ENCODE measurements around the gene ZMYM3.

The ZMYM3 gene

DNA sequence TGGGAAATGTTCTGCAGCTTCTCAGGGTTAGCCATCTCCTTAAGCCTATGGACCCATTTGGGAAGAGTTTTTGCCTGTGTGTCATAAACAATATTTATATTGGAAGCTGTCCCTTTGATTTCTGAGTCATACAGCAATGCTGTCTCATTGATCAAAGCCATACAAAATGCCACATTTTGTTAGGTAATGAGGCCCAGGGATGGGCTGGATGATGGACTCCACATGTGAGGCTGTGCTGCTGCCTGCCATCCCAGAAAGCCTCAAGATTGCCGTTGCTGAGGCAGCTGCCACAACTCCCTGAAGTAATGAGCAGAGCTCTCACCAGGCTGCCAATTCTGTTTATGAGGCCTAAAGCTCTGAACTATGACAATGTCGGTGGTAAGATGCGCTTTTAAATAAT lies 43.1 kb downstream of the ZMYM3 start:
- DNase-seq: no peak

DNA sequence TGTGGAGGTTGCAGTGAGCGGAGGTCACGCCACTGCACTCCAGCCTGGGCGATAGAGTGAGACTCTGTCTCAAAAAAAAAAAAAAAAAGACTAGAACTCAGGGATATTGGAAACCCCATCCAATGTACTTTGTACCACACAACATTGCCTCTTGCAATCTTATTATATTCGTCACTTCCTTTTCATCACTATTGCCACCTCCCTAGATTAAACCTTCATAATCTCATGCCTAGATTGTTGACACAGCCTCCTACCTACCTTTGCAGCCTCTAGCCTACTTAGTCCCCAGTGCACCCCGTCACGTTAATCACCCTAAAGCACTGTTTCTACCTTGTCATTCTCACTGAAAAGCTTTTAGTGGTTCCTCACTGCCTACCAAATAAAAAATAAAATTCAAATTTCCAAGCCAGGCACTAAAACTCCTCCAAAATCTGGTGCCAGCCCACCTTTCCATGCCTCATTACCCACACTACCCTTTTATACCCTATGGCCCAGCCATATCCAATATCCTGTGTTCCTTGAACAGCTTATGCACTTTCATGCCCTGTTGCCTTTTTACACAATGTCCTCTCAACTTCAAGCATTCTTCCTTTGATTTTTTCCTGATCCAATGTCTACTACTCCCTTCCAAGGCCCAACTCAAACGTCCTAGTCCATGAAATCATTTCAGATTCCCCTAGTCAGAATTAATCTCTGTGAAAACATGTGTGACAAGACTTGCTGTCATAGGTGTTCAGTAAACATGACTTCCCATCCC lies 54.5 kb downstream of the ZMYM3 start:
- DNase-seq: no peak

DNA sequence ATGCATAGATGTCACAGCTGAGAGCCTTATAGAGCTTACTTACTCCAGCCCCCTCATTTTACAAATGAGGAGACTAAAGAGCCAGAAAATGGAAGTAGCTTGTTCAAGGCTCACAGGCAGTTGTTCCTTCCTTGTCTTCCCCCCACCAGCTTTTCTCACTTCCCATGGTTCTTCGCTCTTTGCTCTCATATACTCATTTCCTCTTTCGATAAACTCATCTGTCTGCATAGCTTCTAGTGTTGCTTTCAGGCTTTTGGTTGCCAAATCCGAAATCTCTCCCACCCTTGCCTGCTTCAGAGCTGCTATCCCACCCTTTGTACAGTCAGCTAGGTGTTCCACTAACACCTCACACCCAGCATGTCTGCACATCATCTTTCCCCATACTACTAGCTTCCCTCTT lies 55.9 kb downstream of the ZMYM3 start:
- no peak for DNase-seq

DNA sequence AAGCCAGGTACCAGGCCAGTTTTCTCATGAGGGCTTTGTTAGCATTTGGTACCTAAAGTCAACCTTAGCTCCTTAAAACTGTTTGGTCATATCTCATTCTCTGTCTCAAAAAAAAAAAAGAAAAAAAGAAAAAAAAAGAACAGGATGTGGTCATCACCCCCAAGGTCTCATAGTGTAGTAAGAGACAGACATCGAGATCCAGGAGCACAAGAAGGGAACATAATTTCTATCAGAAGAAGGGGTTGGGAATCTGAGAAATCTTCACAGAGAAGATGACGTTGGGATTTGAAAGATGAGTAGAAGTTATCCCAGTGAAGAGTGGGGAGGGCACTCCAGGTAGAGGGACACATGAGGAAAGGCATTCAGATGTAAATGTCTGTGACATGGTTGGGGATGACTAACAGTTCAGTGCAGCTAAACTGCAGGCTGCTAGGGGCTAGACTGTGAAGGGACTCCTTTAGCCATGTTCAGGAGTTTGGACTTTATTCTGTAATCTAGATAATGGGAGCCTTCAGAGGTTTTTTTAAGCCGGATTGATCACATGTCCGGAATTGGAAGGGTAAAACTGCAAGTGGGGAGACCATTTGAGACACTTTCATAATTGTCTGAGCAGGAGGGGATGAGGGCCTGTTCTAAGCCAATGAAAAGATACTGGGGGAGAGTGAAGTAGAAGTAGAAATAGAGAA lies 57.8 kb downstream of the ZMYM3 start:
- DNase-seq: no peak

DNA sequence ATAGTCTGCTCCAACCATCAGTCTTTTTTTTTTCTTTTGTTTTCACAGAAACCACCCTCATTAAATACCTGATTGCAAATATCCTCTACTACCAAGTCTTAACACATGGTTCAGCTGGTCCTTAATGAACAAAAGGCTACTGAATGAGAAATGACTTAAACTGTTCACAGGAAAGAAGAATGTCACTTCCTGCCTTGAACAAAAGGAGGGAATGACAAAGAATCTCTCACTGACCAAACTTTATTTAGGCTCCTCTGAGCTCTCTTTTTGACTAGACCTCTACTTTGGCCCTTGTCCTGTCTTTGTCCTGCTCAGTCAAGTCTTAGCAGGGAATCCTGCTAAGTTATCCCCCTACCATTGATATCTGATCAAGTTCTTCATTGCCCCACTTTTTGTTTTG lies 62.7 kb downstream of the ZMYM3 start:
- no peak for DNase-seq

Data from SHP77 (cell line).